AG04449 (cell line): Measurements from ENCODE around the gene SLC4A7.

Experiments used
- CTCF ChIA-PET: fragments of 350-600 bp; formaldehyde crosslinking; extraction: SDS; loops from one replicate; lab custom pipeline; 2021; ENCODE audit warnings: antibody characterized with exemption; lab: Yijun Ruan, JAX
- POLR2A ChIA-PET: fragments of 400-600, 350-600 bp; formaldehyde crosslinking; extraction: SDS; loops from one replicate; lab custom pipeline; 2020; ENCODE audit warnings: antibody characterized with exemption, inconsistent platforms; lab: Yijun Ruan, JAX
- DNase-seq: peaks from one replicate; pipeline ENCODE4 v3.0.0-alpha.2; 2010; ENCODE audit warnings: low read depth, low spot score
- H3K4me3 ChIP-seq: 2 replicates; pipeline ENCODE4 v1.5.1; 2011; ENCODE audit warnings: low read depth, mild to moderate bottlenecking, control low read depth, low read length
- CTCF ChIP-seq: IDR thresholded peaks from one replicate; pipeline ENCODE4 v1.5.1; 2011; ENCODE audit warnings: mild to moderate bottlenecking, moderate library complexity, low read length, control low read depth, inconsistent platforms; ENCODE audit not compliant: insufficient read depth; ENCODE audit errors: missing control alignments

The SLC4A7 gene

GRCh38 chr3:27464646-27465045, 19.5 kb downstream of the SLC4A7 start:
- TF ChIP-seq CTCF = no peak
- POLR2A ChIA-PET = no interaction called here
- CTCF ChIA-PET = interaction anchor here (1.1 to 1.6 kb wide), 2 partner anchors 107 to 217 kb away, joined by 3 read pairs; no protein-coding TSS in a partner anchor
- DNase-seq = no peak
- no peak overlapping the region for H3K4me3 ChIP-seq

- ChIA-PET CTCF (no interaction called here), POLR2A (no interaction called here)
- DNase-seq = no peak
- H3K4me3 ChIP-seq = no peak overlapping the region
- TF ChIP-seq CTCF = no peak
Observed at GRCh38 chr3:27462228-27462627, 22.0 kb downstream of the SLC4A7 start.

GRCh38 chr3:27458929-27459328, 25.3 kb downstream of the SLC4A7 start:
- CTCF ChIA-PET = interaction anchor here (2.0 to 2.1 kb wide), 2 partner anchors 8 to 9 kb away, joined by 8 read pairs; no protein-coding TSS in a partner anchor
- POLR2A ChIA-PET = no interaction called here
- no peak for DNase-seq
- H3K4me3 ChIP-seq = no peak overlapping the region
- no peak for TF ChIP-seq CTCF

- TF ChIP-seq CTCF = no peak
- ChIA-PET POLR2A (no interaction called here), CTCF (interaction anchor here (1.1 kb wide), 1 partner anchor 11 kb away, joined by 9 read pairs; no protein-coding TSS in a partner anchor)
- no peak overlapping the region for H3K4me3 ChIP-seq
- no peak for DNase-seq
Observed at GRCh38 chr3:27456554-27456953, 27.6 kb downstream of the SLC4A7 start.

- no peak for TF ChIP-seq CTCF
- no peak overlapping the region for H3K4me3 ChIP-seq
- ChIA-PET CTCF (interaction anchor here (0.7 to 1.2 kb wide), 2 partner anchors 9 to 12 kb away, joined by 3 to 6 read pairs; no protein-coding TSS in a partner anchor), POLR2A (no interaction called here)
- no peak for DNase-seq
Observed at GRCh38 chr3:27454914-27455313, 29.3 kb downstream of the SLC4A7 start.

DNA sequence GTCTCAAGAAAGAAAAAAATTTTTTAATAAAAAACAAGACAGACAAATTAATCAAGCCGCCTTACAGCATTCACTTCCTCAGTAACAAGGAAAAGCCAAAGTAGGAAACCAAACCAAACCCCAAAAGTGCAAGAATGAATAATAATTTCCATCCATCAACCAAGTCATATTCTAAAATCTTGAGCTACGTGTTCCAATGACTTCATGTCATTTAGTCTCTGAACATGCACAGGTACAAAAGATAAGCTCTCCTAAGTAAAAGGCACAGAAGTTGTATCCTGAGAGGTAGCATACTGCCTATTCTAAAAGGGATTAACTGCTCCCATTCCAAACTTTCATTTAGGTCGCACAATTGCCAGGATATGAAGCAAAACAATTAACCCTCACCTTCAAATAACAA, 29.7 kb downstream of the SLC4A7 start:
- DNase-seq = no peak
- ChIA-PET CTCF (interaction anchor here (0.7 to 1.2 kb wide), 2 partner anchors 9 to 12 kb away, joined by 3 to 6 read pairs; no protein-coding TSS in a partner anchor), POLR2A (no interaction called here)
- no peak for TF ChIP-seq CTCF
- H3K4me3 ChIP-seq = no peak overlapping the region
